Measurements from ENCODE around the gene HMSD.

The HMSD gene

DNA sequence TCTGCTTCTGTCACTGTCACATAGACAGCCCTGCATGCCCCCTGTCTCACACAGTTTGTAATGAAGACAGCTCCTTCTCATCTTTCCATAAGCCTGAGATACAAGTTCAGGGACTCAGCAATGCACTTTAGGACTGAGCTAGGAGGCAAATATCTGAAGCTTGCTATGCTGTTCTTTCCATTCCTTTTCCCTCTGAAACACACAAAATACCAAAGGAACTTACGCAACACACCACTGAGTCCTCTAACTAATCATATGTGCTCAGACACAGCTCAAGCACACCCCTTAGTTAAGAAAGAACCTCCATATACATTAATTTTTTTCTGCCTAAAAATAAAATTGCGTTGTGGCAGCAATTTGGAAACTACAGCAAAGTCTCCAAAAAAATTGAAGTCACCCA, 38.6 kb downstream of the HMSD start:
- DNase-seq: no peak
- no peak for TF ChIP-seq CTCF (IDR thresholded peaks at IDR 0.05)
- peaks cover 5% of the 10 kb centered on the region for H3K36me3 Mint-ChIP-seq (ENCODE audit: low read depth)
- no peaks in the 10 kb centered on the region for H3K27me3 Mint-ChIP-seq (ENCODE audit: low read depth, poor library complexity)
- H3K9me3 Mint-ChIP-seq: peaks cover 5% of the 10 kb centered on the region
- no peaks in the 10 kb centered on the region for H3K4me1 Mint-ChIP-seq
- no peak overlapping the region for H3K4me3 Mint-ChIP-seq
- no peak overlapping the region for H3K27ac Mint-ChIP-seq

GRCh38 chr18:63992751-63993150, 43.6 kb downstream of the HMSD start:
- peaks cover 15% of the 10 kb centered on the region for H3K36me3 Mint-ChIP-seq (ENCODE audit: low read depth)
- no peaks in the 10 kb centered on the region for H3K4me1 Mint-ChIP-seq
- peaks cover 35% of the 10 kb centered on the region for H3K9me3 Mint-ChIP-seq
- no peak overlapping the region for H3K4me3 Mint-ChIP-seq
- DNase-seq: no peak
- no peak for TF ChIP-seq CTCF (IDR thresholded peaks at IDR 0.05)
- no peak overlapping the region for H3K27ac Mint-ChIP-seq
- peaks cover 3% of the 10 kb centered on the region for H3K27me3 Mint-ChIP-seq (ENCODE audit: low read depth, poor library complexity)

DNA sequence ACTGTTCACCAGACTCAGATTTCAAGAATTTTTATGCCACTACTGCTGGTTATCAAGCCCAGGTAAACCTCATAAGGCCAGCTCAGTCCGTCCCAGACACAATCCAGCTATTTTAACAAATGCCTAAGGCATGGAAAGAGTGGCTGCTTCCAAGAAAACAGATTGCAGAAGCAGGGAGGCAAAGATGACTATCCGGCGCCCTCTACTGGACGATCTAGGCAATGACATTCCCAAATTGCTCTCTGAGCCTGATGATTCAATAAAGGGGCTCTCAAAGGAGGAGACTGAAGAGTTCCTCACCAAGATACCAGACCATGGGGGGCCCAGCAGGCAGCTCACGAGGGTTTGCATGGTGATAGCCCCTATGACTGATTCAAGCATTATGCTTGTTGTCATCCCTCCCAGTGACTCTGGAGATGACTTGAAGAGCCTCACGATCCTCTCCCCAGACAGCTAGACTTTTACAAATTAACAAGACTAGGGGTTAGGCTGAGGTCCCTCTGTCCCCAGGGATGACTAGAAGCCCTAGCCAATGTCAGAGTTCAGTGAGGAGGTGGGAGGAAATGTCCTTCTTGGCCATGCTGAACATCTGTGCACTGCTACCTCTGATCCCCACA, 45.8 kb downstream of the HMSD start:
- H3K4me3 Mint-ChIP-seq: no peak overlapping the region
- no peak overlapping the region for H3K27ac Mint-ChIP-seq
- H3K4me1 Mint-ChIP-seq: no peaks in the 10 kb centered on the region
- H3K27me3 Mint-ChIP-seq (ENCODE audit: low read depth, poor library complexity): peaks cover 3% of the 10 kb centered on the region
- peak; percentile 84 for TF ChIP-seq CTCF (IDR thresholded peaks at IDR 0.05)
- H3K36me3 Mint-ChIP-seq (ENCODE audit: low read depth): peaks cover 15% of the 10 kb centered on the region
- peak; percentile 57 for DNase-seq
- H3K9me3 Mint-ChIP-seq: peaks cover 35% of the 10 kb centered on the region

DNA sequence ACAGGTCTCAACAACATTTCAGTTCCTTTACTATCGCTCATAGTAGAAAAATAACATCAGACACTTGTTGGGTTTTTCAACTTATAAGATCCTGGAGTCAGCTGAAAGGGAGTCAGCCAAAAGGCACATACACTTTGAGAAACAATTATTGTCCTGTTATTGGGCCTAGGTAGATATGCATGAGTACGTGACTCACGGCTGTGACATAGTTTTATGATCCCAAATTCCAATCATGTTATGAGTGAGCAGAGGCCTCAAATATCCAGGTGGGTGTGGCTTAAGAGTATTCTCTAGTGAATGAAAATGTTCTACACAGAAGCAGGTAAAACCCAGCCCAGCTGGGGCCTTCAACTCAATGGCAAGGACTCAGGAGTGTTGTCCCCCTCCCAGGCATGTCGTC, 47.9 kb downstream of the HMSD start:
- Mint-ChIP-seq H3K36me3 (ENCODE audit: low read depth) (peaks cover 15% of the 10 kb centered on the region), H3K4me1 (no peaks in the 10 kb centered on the region), H3K9me3 (peaks cover 39% of the 10 kb centered on the region), H3K4me3 (no peak overlapping the region), H3K27me3 (ENCODE audit: low read depth, poor library complexity) (peaks cover 3% of the 10 kb centered on the region), H3K27ac (no peak overlapping the region)
- no peak for TF ChIP-seq CTCF (IDR thresholded peaks at IDR 0.05)
- no peak for DNase-seq

DNA sequence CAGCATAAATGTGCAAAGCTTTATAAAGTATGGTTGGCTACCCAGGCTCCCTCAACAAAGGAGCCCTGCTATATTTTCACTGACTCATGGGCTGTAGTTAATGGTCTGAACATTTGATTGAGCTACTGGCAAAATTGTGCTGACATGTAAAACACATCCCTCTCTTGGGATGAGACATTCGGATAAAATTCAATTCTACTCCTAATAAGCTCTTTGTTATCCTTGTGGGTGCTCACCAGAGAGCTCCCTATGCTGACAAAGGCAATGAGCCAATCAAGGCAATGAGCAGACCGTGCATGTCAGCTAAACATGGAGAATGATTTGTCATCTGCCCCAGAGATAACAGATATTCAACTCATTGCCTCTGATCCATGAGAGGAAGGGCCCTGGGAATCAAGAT, 48.5 kb downstream of the HMSD start:
- no peak overlapping the region for H3K4me3 Mint-ChIP-seq
- H3K9me3 Mint-ChIP-seq: peaks cover 40% of the 10 kb centered on the region
- H3K27ac Mint-ChIP-seq: no peak overlapping the region
- DNase-seq: no peak
- H3K27me3 Mint-ChIP-seq (ENCODE audit: low read depth, poor library complexity): peaks cover 3% of the 10 kb centered on the region
- peaks cover 11% of the 10 kb centered on the region for H3K36me3 Mint-ChIP-seq (ENCODE audit: low read depth)
- no peaks in the 10 kb centered on the region for H3K4me1 Mint-ChIP-seq
- TF ChIP-seq CTCF (IDR thresholded peaks at IDR 0.05): no peak

GRCh38 chr18:63999871-64000270, 50.8 kb downstream of the HMSD start:
- H3K27me3 Mint-ChIP-seq (ENCODE audit: low read depth, poor library complexity): no peaks in the 10 kb centered on the region

More at GRCh38 chr18:63999871-64000270, 50.8 kb downstream of the HMSD start:
- no peak for DNase-seq
- no peak for TF ChIP-seq CTCF (IDR thresholded peaks at IDR 0.05)
- Mint-ChIP-seq H3K9me3 (peaks cover 40% of the 10 kb centered on the region), H3K4me1 (no peaks in the 10 kb centered on the region), H3K36me3 (ENCODE audit: low read depth) (peaks cover 4% of the 10 kb centered on the region), H3K4me3 (no peak overlapping the region), H3K27ac (no peak overlapping the region)
